ENCODE measurements around the gene TNIP2.

The TNIP2 gene

DNA sequence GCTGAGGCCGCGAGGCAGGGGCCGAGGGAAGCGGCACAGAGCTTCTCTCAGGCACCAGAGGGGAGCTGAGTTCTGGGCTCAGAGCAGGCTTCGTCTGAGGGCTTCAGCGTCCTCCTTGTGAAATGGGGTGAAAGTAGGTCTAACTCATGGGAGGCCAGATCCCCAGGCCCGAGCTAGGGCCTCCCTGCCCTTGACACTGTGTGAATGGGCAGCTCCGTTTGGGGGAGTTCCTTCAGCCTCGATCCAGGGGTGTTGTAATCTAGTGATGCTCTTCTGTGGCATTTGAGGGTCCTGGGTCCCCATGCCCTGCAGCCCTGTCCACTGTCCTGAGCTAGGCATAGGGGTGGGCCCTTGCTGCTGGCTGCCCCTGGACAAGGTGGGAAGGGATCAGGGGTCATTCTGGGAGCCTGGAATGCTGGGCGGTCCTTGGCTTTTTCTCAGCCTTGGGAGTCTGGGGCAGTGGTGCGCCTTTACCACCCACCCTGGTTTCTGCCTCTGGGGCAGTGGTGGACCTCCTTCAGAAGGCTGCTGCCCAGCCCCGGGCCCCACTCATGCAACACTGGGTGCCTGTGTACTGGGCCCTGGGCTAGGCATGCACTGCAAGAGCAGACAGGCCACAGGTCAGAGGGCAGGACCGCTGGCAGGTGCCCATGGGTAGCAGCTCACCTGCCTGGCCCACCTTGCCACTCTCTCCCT, 40.9 kb upstream of the TNIP2 start:
- H3K4me3 Mint-ChIP-seq = peak overlapping the region; percentile 77
- H3K36me3 Mint-ChIP-seq = peaks cover 23% of the 10 kb centered on the region
- peaks cover 58% of the 10 kb centered on the region for H3K4me1 Mint-ChIP-seq
- no peak overlapping the region for H3K27ac Mint-ChIP-seq
- DNase-seq (ENCODE audit: low spot score in 2 of 2) (peak in 1 of 2 donors; percentile 2), ATAC-seq (no peak)
- no peaks in the 10 kb centered on the region for H3K9me3 Mint-ChIP-seq

GRCh38 chr4:2795893-2796848, 40.0 kb upstream of the TNIP2 start:
- Mint-ChIP-seq H3K36me3 (peaks cover 18% of the 10 kb centered on the region), H3K4me1 (peaks cover 67% of the 10 kb centered on the region), H3K27ac (no peak overlapping the region), H3K9me3 (no peaks in the 10 kb centered on the region), H3K4me3 (peak overlapping the region; percentile 80)
- ATAC-seq (no peak), DNase-seq (ENCODE audit: low spot score in 2 of 2) (peak in 1 of 2 donors; percentile 47)

GRCh38 chr4:2795300-2795892, 39.3 kb upstream of the TNIP2 start:
- H3K27ac Mint-ChIP-seq = peak overlapping the region; percentile 88
- H3K4me3 Mint-ChIP-seq = peak overlapping the region; percentile 80
- ATAC-seq (no peak), DNase-seq (ENCODE audit: low spot score in 2 of 2) (peak; percentile 1 to 48)
- peaks cover 18% of the 10 kb centered on the region for H3K36me3 Mint-ChIP-seq
- peaks cover 66% of the 10 kb centered on the region for H3K4me1 Mint-ChIP-seq
- H3K9me3 Mint-ChIP-seq = no peaks in the 10 kb centered on the region

DNA sequence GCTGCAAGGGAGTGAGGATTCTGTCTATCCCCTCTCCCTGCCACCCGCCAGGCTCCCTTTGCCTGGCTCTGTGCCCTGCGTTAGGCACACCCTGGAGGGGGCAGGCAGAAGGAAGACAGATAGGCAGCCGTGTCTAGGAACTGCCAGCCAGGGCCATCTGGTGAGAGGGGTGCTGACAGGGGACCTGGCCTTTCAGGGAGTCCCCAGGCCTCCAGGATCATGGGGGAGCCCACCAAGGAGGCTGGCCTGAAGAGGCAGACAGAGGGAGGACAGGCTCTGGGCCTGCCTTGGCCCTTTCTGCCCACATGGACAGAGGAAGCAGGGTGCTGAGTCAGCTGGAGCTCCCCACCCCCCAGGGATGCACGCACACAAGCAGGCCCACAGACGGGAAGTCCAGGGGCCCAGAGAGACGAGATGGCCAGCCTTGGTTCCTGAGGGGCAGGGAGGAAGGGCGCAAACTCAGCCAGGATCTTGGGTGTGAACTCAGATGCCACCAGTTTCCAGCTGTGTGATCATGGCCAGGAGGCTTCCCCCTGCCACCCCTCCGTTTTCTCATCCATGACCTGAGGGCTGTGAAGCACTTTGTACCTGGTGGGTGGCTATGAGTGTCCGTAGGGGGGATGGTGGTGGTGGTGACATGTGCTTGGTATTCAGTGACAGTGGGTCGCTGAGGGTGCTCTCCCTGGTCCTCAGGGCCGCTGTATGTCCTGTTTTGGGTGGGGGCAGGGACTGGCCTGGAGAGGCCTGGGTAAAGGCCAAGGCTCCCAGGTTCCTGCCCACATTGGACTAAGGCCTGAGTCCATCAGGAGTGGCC, 38.6 kb upstream of the TNIP2 start:
- DNase-seq (ENCODE audit: low spot score in 2 of 2) = peak; percentile 3 to 53
- Mint-ChIP-seq H3K36me3 (peaks cover 13% of the 10 kb centered on the region), H3K4me3 (peak overlapping the region; percentile 80), H3K9me3 (no peaks in the 10 kb centered on the region), H3K27ac (peak overlapping the region; percentile 88), H3K4me1 (peaks cover 60% of the 10 kb centered on the region)
- ATAC-seq = no peak

DNA sequence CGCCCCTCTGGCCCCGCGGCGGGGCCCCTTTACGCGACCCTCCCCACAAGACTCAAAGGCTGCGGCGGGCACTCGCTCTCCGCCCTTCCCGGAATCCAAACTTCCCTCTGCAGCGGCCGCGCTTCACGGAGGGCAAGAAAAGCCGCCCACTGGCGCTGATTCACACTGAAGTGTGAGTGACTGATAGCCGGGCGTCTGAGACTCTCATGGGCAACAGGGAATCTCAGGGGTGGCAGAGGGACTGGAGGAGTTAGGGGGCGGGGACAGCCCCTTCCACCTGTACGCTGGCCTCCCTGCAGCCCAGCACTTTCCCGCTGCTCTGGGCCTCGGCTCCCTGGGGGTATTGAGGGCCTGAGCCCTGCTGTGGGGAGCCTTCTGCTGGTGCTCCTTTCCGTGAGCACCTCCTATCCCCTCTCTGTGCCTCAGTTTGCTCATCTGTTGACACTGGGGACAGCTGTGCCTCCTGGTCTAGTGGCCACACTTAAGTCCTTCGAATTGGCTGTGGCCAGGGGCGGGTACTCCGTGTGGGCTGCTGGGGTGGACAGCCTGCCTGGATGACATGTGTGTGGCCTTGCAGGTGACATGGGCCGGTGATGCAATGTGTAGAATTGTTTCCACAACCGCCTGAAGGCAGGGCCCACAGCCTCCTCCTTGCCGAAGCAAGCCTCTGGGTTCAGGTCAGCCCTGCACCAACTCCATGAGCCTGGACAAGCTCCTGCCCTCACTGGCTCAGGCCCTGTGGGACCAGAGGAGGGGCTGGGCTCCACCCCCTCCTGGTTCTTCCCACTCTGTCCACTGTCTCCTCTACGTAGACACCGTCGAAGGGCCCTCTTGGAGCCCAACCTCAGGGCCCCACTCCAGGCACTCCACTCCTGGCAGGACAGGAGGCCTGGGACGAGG, 37.7 kb upstream of the TNIP2 start:
- Mint-ChIP-seq H3K27ac (peak overlapping the region; percentile 88), H3K4me3 (peak overlapping the region; percentile 80), H3K9me3 (no peaks in the 10 kb centered on the region), H3K36me3 (peaks cover 7% of the 10 kb centered on the region), H3K4me1 (peaks cover 61% of the 10 kb centered on the region)
- peak; percentile 40 to 73 for DNase-seq (ENCODE audit: low spot score in 2 of 2)
- ATAC-seq = peak; percentile 57

- H3K9me3 Mint-ChIP-seq = no peaks in the 10 kb centered on the region
- peaks cover 7% of the 10 kb centered on the region for H3K36me3 Mint-ChIP-seq
- peak; percentile 71 for ATAC-seq
- peak within 1 kb of the TSS; percentile 88 for H3K27ac Mint-ChIP-seq
- H3K4me1 Mint-ChIP-seq = peaks cover 59% of the 10 kb centered on the region
- DNase-seq (ENCODE audit: low spot score in 2 of 2) = peak; percentile 44 to 68
- H3K4me3 Mint-ChIP-seq = peak within 1 kb of the TSS; percentile 80
These were observed 36.8 kb upstream of the TNIP2 start, which contains the start of gene SH3BP2 for GRCh38 chr4:2792711-2793585. Gene SH3BP2 (plus strand): TSS chr4:2793085. CDS start chr4:2820618, 27,533 bp downstream.

GRCh38 chr4:2792396-2792710, 36.2 kb upstream of the TNIP2 start:
- H3K36me3 Mint-ChIP-seq = peaks cover 11% of the 10 kb centered on the region
- H3K4me3 Mint-ChIP-seq = peak overlapping the region; percentile 30
- no peak for DNase-seq (ENCODE audit: low spot score in 2 of 2)
- no peaks in the 10 kb centered on the region for H3K9me3 Mint-ChIP-seq
- no peak for ATAC-seq
- H3K4me1 Mint-ChIP-seq = peaks cover 59% of the 10 kb centered on the region
- peak overlapping the region; percentile 71 for H3K27ac Mint-ChIP-seq

- Mint-ChIP-seq H3K9me3 (no peaks in the 10 kb centered on the region), H3K4me1 (peaks cover 64% of the 10 kb centered on the region), H3K27ac (peak overlapping the region; percentile 71), H3K36me3 (peaks cover 13% of the 10 kb centered on the region), H3K4me3 (peak overlapping the region; percentile 30)
- peak; percentile 2 to 50 for DNase-seq (ENCODE audit: low spot score in 2 of 2)
- ATAC-seq = no peak
These were observed 35.6 kb upstream of the TNIP2 start for GRCh38 chr4:2791518-2792395.

- H3K4me3 Mint-ChIP-seq = no peak overlapping the region
- H3K27ac Mint-ChIP-seq = peak overlapping the region; percentile 71
- no peaks in the 10 kb centered on the region for H3K9me3 Mint-ChIP-seq
- H3K4me1 Mint-ChIP-seq = peaks cover 73% of the 10 kb centered on the region
- peaks cover 13% of the 10 kb centered on the region for H3K36me3 Mint-ChIP-seq
- DNase-seq (ENCODE audit: low spot score in 2 of 2) = peak; percentile 3 to 50
- no peak for ATAC-seq
These were observed 34.7 kb upstream of the TNIP2 start for GRCh38 chr4:2790583-2791517.

DNA sequence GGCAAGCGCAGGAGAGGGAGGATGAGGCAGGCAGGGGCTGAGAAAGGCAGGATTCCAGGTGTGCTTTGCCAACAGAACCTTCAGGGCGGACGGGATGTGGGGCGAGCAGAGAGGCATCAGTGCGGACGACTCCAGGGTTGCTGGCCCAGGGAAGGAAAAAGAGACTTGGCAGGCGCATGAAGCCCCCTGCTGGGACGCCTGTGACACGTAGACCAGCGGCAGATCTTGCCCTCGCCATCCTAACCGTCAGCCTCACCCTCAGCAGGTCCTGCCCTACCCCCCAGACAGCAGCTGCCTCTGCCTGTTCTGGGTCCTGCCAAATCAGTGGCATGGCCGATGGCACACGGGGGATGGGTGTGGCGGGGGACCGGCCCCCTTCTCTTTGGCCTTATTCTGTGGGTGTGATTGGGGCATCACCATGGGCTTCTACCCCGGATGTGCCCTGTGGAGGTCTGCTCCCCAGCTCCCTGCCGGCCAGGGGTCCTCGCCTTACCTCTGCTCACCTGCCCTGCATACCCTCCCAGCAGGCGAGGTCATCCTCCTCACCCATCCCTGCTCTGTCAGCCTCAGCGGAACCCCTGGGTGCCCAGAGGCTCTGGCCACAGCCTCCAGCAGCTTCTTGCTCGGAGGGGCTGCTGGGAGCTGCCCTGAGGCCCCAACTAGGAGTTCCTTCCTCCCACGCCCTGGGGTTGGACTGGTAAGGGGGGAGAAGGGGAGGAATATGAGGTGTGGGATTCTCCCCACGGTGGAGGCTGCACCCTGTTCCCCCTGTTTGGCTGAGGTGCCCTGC, 33.9 kb upstream of the TNIP2 start:
- H3K36me3 Mint-ChIP-seq = peaks cover 13% of the 10 kb centered on the region
- H3K9me3 Mint-ChIP-seq = no peaks in the 10 kb centered on the region
- no peak for ATAC-seq
- H3K4me1 Mint-ChIP-seq = peaks cover 68% of the 10 kb centered on the region
- H3K4me3 Mint-ChIP-seq = no peak overlapping the region
- H3K27ac Mint-ChIP-seq = peak overlapping the region; percentile 97
- DNase-seq (ENCODE audit: low spot score in 2 of 2) = peak in 1 of 2 donors; percentile 2

DNA sequence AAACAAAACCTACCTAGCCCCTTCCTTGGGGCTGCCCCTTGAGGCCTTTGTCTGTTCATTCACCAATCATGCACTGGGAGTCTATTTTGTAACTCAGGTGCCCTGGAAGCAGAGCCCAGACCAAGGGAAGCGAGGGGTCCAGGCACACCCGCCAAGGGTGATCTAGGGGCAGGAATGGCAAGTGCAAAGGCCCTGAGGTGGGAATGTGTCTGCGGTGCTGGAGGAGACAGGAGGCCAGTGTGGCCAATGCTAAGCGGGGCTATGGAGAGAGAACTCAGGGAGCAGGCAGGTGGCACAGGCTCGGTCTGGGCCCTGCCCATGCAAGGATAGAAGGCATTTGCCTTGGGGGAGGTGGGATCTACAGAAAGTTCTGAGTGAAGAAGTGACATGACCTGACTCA, 33.2 kb upstream of the TNIP2 start:
- H3K27ac Mint-ChIP-seq = peak overlapping the region; percentile 97
- no peak overlapping the region for H3K4me3 Mint-ChIP-seq
- no peaks in the 10 kb centered on the region for H3K9me3 Mint-ChIP-seq
- peaks cover 62% of the 10 kb centered on the region for H3K4me1 Mint-ChIP-seq
- ATAC-seq = no peak
- DNase-seq (ENCODE audit: low spot score in 2 of 2) = no peak
- H3K36me3 Mint-ChIP-seq = peaks cover 13% of the 10 kb centered on the region
